ENCODE data around the gene LPA.
"Not testable (repeated sequence)": the region's sequence is repeated elsewhere in the genome, so short reads cannot be mapped to it uniquely, and the experiment has no call there.

The LPA gene

DNA sequence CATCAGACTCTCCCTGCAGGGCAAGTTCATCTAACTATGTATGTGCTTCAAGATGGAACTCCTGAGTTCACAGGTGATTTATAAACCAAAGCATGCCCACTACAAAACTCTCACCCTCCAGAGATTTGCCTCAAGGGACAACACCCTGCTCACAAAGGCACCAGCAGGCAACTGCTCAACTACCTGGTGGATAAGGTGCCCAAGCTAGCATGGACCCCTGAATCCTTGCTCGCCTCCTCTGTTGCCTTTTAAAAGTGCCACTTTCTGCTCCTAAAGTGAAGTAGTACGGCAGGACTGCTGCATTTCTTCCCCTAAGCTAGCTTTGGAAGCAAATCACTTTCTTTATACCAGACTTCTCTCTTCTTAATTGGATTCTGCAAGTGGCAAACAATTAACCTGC is 1.2 kb downstream of the LPA start:
- no peak for DNase-seq

DNA sequence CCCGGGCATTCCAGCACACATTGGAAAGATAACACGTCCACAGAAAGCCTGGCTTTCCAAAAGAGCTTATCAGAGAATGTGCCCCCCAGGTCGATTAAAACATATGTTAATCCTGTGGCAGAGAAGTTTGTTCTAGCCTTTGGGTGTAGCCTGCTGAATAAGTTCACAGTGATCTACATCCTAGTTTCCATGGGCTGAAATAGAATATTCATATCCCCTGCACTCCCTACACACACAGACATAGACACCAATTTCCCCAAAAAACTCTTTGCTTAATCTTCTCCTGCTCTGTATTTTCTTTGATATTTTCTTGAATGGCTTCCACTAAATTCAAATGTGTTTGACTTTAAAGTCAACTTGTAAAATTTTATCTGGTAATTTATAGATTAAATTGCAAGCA is 1.6 kb downstream of the LPA start:
- DNase-seq = no peak

GRCh38 chr6:160661216-160661615 is 2.9 kb downstream of the LPA start:
- DNase-seq = no peak

GRCh38 chr6:160659562-160659961 is 4.5 kb downstream of the LPA start:
- DNase-seq = no peak

- no peak for DNase-seq
Observed at GRCh38 chr6:160634706-160635105, 29.4 kb downstream of the LPA start.

- no peak for DNase-seq
Observed at GRCh38 chr6:160595838-160596832, 67.9 kb downstream of the LPA start.

DNA sequence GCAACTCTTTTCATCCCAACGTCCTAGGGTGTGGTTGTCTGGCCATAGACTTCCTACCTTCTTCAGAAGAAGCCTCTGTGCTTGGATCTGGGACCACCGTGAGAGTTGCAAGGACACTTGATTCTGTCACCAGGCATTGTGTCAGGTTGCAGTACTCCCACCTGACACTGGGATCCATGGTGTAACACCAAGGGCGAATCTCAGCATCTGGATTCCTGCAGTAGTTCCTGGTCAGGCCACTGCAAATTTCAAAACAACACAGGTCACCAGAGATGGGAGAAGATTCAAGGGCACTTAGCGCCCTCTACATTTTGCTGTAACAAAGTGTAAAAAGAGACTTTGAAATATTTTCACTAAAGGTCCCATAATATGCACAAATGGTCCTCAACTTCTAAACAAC is 68.8 kb downstream of the LPA start:
- DNase-seq = not testable (repeated sequence)

DNA sequence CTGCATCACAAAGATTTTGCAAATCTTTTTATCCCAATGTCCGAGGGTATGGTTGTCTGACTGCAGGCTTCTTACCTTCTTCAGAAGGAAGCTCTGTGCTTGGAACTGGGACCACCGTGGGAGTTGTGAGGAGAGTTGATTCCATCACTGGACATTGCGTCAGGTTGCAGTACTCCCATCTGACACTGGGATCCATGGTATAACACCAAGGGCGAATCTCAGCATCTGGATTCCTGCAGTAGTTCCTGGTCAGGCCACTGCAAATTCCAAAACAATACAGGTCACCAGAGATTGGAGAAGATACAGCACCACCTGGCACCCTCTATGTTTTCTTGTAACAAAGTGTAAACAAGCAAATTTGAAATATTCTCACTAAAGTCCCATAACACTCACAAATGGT is 77.7 kb downstream of the LPA start:
- no peak for DNase-seq

- DNase-seq = no peak
Observed at GRCh38 chr6:160583794-160584193, 80.3 kb downstream of the LPA start.

- no peak for DNase-seq
Observed at GRCh38 chr6:160581406-160581805, 82.7 kb downstream of the LPA start.

- not testable (repeated sequence) for DNase-seq
Observed at GRCh38 chr6:160578515-160578914, 85.6 kb downstream of the LPA start.

DNA sequence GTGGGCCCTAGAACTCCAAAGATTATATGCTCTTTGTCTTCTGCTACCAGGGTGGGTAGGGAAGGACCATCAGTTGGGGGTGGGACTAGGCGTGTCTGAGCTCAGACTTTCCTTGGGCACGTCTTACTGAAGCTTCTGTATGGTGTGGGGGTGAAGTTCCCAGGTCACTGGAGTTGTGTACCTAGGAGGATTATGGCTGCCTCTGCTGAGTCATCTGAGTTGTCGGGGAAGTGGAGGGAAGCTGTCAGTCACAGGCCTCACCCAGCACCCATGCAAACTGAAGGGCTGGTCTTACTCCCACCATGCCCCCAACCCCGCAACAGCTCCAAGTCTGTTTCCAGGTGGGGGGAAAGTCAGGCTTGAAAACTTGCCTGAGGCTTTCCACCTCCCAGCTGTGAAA is 90.1 kb downstream of the LPA start:
- no peak for DNase-seq

DNA sequence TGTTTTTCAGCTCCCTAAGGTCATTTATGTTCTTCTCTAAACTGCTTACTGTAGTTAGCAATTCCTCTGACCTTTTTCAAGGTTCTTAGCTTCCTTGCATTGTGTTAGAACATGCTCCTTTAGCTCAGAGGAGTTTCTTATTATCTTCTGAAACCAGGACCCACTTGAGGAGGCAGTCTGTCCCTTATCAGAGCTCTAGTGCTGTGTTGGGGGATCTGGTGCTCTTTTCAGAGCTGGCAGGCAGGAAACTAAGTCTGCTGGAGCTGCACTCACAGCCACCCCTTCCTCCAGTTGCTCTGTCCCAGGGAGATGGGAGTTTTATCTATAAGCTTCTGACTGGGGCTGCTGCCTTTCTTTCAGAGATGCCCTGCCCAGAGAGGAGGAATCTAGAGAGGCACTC is 92.9 kb downstream of the LPA start:
- not testable (repeated sequence) for DNase-seq

GRCh38 chr6:160544802-160545201 is 119.3 kb downstream of the LPA start:
- no peak for DNase-seq

DNA sequence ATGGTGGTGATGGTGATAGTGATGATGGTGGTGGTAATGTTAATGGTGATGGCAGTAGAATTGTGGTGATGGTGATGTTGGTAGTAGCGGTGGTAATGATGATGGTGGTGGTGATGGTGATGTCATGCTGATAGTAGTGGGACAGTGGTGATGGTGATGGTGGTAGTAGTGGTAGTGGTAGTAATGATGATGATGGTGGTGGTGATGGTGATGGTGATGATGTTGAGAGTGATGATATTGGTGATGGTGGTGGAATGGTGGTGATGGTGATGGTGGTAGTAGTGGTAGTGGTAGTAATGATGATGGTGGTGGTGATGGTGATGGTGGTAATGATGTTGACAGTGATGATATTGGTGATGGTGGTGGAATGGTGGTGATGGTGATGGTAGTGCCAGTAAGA is 128.8 kb downstream of the LPA start:
- no peak for DNase-seq

- no peak for DNase-seq
Observed at GRCh38 chr6:160534050-160534696, 129.9 kb downstream of the LPA start.

DNA sequence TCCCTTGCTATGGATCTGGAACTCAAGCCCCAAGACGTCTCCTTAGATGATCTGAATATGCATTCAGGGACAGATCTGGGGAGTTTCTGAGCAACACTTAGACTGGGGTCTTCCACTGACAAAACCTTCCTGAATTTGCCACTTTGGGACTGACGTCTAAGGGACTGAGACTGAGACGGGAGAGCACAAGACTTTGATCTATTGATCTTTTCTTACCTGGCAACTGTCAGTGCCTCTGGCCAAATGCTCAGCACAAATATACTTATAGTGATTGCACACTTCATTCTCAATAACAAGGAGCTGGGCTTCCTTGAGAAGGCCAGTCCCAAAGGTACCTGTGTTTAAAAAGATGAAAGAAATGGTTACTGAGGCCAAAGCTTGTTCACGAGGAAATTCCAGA is 131.8 kb downstream of the LPA start:
- DNase-seq = no peak

GRCh38 chr6:160531826-160532225 is 132.2 kb downstream of the LPA start:
- no peak for DNase-seq

- not testable (repeated sequence) for DNase-seq
Observed at GRCh38 chr6:160529524-160529923, 134.6 kb downstream of the LPA start.

- no peak for DNase-seq
Observed at GRCh38 chr6:160523223-160523622, 140.9 kb downstream of the LPA start.

DNA sequence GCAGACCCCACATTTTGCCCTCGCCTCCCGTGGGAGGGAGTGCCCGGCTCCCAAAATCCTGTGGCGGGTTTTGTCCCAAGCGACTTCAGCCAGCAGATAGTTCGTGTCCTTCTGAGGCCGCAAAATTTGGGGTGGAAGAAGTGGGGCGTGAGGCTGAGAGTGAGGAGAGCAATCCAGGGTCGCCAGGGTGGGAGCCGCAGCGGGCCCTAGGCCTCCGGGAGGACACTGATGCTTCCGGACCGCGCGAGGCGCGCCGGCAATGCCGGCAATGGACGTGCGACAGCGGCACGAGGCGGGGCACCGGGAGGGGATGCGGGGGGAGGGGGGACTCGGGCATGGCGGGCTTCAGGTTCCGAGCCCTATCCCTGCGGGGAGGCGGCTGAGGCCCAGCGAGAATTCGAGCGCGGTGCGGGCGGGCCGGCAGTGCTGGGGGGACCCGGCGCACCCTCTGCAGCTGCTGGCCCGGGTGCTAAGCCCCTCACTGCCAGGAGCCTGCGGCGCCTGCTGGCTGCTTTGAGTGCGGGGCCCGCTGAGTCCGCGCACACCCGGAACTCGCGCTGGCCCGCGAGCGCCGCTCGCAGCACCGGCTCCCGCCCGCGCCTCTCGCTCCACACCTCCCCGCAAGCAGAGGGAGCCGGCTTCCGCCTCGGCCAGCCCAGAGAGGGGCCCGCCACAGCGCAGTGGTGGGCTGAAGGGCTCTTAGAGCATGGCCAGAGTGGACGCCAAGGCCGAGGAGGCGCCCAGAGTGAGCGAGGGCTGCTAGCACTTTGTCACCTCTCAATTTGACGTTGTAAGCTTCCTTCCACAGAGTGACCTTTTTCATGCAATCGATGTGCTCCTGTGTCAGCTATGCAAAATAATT is 143.8 kb downstream of the LPA start:
- peak; percentile 6 for DNase-seq

- DNase-seq = no peak
Observed at GRCh38 chr6:160519603-160520042, 144.5 kb downstream of the LPA start.

GRCh38 chr6:160519133-160519532 is 144.9 kb downstream of the LPA start:
- no peak for DNase-seq

Data from NCI-H510A (cell line).